CD14-positive monocyte (primary cell): ENCODE measurements around the gene SMURF1. TPM values are rescaled to one million over a fixed set of nuclear protein-coding genes. Genes with fewer than 3 reads are reported as not detected.

Source experiments
- DNase-seq, 3 donors: peaks; one replicate each; pipeline ENCODE4 v3.0.0-alpha.2; 2011 to 2022
- H2AFZ ChIP-seq: 2 replicates; pipeline ENCODE4 v1.6.0; 2012; ENCODE audit warnings: mild to moderate bottlenecking, low read depth, low read length, inconsistent platforms; ENCODE audit not compliant: insufficient read depth, poor library complexity, severe bottlenecking
- H3K27ac ChIP-seq, 2 donors: 1 replicate in 1 of 2; 2 replicates in 1 of 2; pipeline ENCODE4 v1.5.1; 2012 to 2013; ENCODE audit warnings: low read length in 2 of 2, control low read depth in 1 of 2, inconsistent platforms in 1 of 2, low read depth in 1 of 2, mild to moderate bottlenecking in 1 of 2
- H3K27me3 ChIP-seq, 2 donors: one replicate each; pipeline versions ENCODE4 v1.6.0 to v1.6.1; 2011 to 2013; ENCODE audit warnings: low read length in 2 of 2; ENCODE audit not compliant: control insufficient read depth in 2 of 2, insufficient read depth in 2 of 2
- H3K36me3 ChIP-seq, 2 donors: replicated peaks in 1 of 2; 1 replicate in 1 of 2; 2 replicates in 1 of 2; pipeline versions ENCODE4 v1.5.1 to v1.6.1; 2012 to 2013; ENCODE audit warnings: low read length in 2 of 2, control low read depth in 1 of 2, inconsistent platforms in 1 of 2, mild to moderate bottlenecking in 1 of 2; ENCODE audit not compliant: insufficient read depth in 2 of 2, control insufficient read depth in 1 of 2
- H3K4me1 ChIP-seq, 2 donors: 1 replicate in 1 of 2; 2 replicates in 1 of 2; pipeline versions ENCODE4 v1.5.1 to v1.6.1; 2012 to 2013; ENCODE audit warnings: low read length in 2 of 2, control low read depth in 1 of 2, inconsistent platforms in 1 of 2, mild to moderate bottlenecking in 1 of 2, moderate library complexity in 1 of 2; ENCODE audit not compliant: insufficient read depth in 2 of 2, control insufficient read depth in 1 of 2
- H3K4me2 ChIP-seq: replicated peaks from 2 replicates; pipeline ENCODE3; 2012; ENCODE audit warnings: low read length, moderate library complexity, mild to moderate bottlenecking; ENCODE audit not compliant: poor library complexity, severe bottlenecking; ENCODE audit errors: extremely low read depth
- H3K4me3 ChIP-seq, 3 experiments: fragments of 200-600 bp in 1 of 3; sonication (generic) in 1 of 3; replicated peaks in 1 of 3; 1 replicate in 2 of 3; 2 replicates in 1 of 3; pipeline ENCODE4 v1.5.1; 2011 to 2013; ENCODE audit warnings: low read length in 3 of 3, mild to moderate bottlenecking in 3 of 3, control low read depth in 2 of 3, low read depth in 2 of 3, inconsistent platforms in 1 of 3, moderate library complexity in 1 of 3
- H3K79me2 ChIP-seq: 2 replicates; pipeline ENCODE4 v1.6.0; 2012; ENCODE audit warnings: mild to moderate bottlenecking, control low read depth, inconsistent platforms, low read length, moderate library complexity; ENCODE audit not compliant: insufficient read depth
- H3K9ac ChIP-seq: 2 replicates; pipeline ENCODE4 v1.6.0; 2017; ENCODE audit warnings: low read length, mild to moderate bottlenecking; ENCODE audit not compliant: insufficient read depth, poor library complexity, severe bottlenecking
- H3K9me3 ChIP-seq, 2 donors: replicated peaks in 1 of 2; 1 replicate in 1 of 2; 2 replicates in 1 of 2; pipeline versions ENCODE4 v1.5.1 to v1.6.1; 2012 to 2013; ENCODE audit warnings: low read length in 2 of 2, control low read depth in 1 of 2; ENCODE audit not compliant: control insufficient read depth in 1 of 2, insufficient read depth in 1 of 2
- H4K20me1 ChIP-seq: 2 replicates; pipeline ENCODE4 v1.6.0; 2012; ENCODE audit warnings: mild to moderate bottlenecking, low read length, control low read depth, moderate library complexity; ENCODE audit not compliant: insufficient read depth
- H3K27ac Mint-ChIP-seq, 7 donors: one replicate each; pipeline ENCODE4 v1.8.0; 2020; ENCODE audit warnings: mild to moderate bottlenecking in 7 of 7, mixed read lengths in 7 of 7, moderate library complexity in 6 of 7, inconsistent platforms in 2 of 7
- H3K27me3 Mint-ChIP-seq, 3 donors: one replicate each; pipeline ENCODE4 v1.8.0; 2021 to 2022; ENCODE audit warnings: low read depth in 3 of 3, mild to moderate bottlenecking in 3 of 3, mixed read lengths in 3 of 3, moderate library complexity in 3 of 3, inconsistent platforms in 1 of 3
- H3K36me3 Mint-ChIP-seq, 2 donors: one replicate each; pipeline ENCODE4 v1.8.0; 2020; ENCODE audit warnings: mixed read lengths in 2 of 2, inconsistent platforms in 1 of 2, mild to moderate bottlenecking in 1 of 2
- H3K4me1 Mint-ChIP-seq: one replicate; pipeline ENCODE4 v1.8.0; 2020; ENCODE audit warnings: mild to moderate bottlenecking, mixed read lengths
- H3K4me3 Mint-ChIP-seq, 2 donors: one replicate each; pipeline ENCODE4 v1.8.0; 2020; ENCODE audit warnings: mild to moderate bottlenecking in 2 of 2, mixed read lengths in 2 of 2, moderate library complexity in 1 of 2
- H3K9me3 Mint-ChIP-seq, 7 donors: one replicate each; pipeline ENCODE4 v1.8.0; 2020 to 2022; ENCODE audit warnings: mixed read lengths in 7 of 7, mild to moderate bottlenecking in 6 of 7, moderate library complexity in 6 of 7, inconsistent platforms in 2 of 7
- CTCF ChIP-seq: fragments of 200-600 bp; IDR thresholded peaks from one replicate; pipeline ENCODE4 v1.8.0; 2022; ENCODE audit warnings: antibody characterized with exemption, mild to moderate bottlenecking
- WGBS: methylation state at CpG from one replicate; pipeline ENCODE4 v1.1.5; 2013; ENCODE audit warnings: missing lambda C conversion rate; ENCODE audit not compliant: insufficient coverage; 5-methylcytosine and 5-hydroxymethylcytosine counted together
- intact Hi-C, 2 donors: fragments of 100-400 bp; cut with micrococcal nuclease; formaldehyde crosslinking; loops; one replicate each; pipeline versions ENCODE4 v1.15.0 to v1.15.1; 2023
- polyA plus RNA-seq, 3 donors: library from polyadenylated mRNA; depleted of rRNA in 1 of 3; unstranded in 2 of 3; stranded (reverse) in 1 of 3; fragments of 300-500 nt in 2 of 3; fragments of >200 nt in 1 of 3; fragmentation: Illumina TruSeq in 2 of 3; gene quantifications; 1 replicate in 2 of 3; 2 replicates in 1 of 3; pipeline ENCODE4 v1.2.3, GENCODE V29; 2012 to 2021

The SMURF1 gene
- polyA plus RNA-seq, 3 donors, result 0.48 to 15.8 (median 1.6) TPM

DNA sequence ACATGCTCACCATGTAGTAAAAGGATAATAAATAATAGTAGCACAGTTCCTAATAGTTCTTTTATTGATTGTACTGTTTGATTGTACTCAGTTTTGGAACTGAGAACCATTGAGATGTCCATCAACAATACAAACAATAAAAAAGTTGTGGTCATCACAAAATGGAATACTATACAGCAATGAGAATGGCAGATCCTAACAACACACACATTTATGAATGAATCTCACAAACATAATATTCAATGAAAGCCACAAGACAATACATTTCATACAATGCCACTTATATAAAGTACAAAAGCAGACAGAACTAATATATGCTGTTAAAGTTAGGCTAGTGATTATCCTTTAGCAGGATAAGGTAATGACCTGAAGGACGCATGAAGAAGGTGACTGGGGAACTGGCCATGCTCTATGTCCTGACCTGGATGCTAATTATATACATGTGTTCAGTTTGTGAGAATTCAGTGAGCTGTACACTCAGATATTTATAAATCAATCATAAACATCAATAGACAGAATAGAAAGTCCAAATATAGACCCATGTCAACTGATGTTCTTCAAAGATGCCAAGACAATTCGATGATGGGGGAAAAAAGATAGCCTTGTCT lies 70.0 kb downstream of the SMURF1 start:
- H3K9me3 ChIP-seq, result no peaks in the 10 kb centered on the region
- intact Hi-C loops, result no loop called here
- peaks cover 95% of the 10 kb centered on the region for H4K20me1 ChIP-seq
- H3K4me2 ChIP-seq, result no peak overlapping the region
- no peaks in the 10 kb centered on the region for H3K27me3 ChIP-seq
- H3K27ac ChIP-seq, result no peak overlapping the region
- H3K27me3 Mint-ChIP-seq, result peaks cover 0 to 2% (median 0%) of the 10 kb centered on the region in 3 donors
- no peaks in the 10 kb centered on the region for H3K9me3 Mint-ChIP-seq
- no CpG with 5 or more reads among the region's 2 CpGs for WGBS
- peaks cover 0 to under 1% of the 10 kb centered on the region in 2 donors for H3K4me1 ChIP-seq
- peaks cover 3% of the 10 kb centered on the region for H3K4me1 Mint-ChIP-seq
- peaks cover 0 to 9% of the 10 kb centered on the region in 2 donors for H3K36me3 ChIP-seq
- no peak overlapping the region for H3K9ac ChIP-seq
- H3K4me3 Mint-ChIP-seq, result no peak overlapping the region
- H3K4me3 ChIP-seq, result no peak overlapping the region
- no peak for TF ChIP-seq CTCF
- no peak overlapping the region for H3K27ac Mint-ChIP-seq
- no peak overlapping the region for H2AFZ ChIP-seq
- peaks cover 8 to 12% of the 10 kb centered on the region in 2 donors for H3K36me3 Mint-ChIP-seq
- no peak for DNase-seq
- peaks cover 88% of the 10 kb centered on the region for H3K79me2 ChIP-seq

DNA sequence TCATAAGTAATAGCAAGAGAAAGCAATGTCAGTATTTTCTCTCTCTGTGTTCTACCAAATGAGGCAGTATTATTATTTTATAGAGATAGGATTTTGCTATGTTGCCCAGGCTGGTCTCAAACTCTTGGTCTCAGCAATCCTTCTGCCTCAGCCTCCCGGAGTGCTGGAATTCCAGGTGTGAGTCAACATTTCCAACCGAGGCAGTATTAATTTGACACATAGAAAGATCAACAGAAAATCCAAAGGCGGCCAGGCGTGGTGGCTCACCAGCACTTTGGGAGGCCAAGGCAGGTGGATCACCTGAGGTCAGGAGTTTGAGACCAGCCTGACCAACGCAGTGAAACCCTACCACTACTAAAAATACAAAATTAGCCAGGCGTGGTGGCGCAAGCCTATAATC lies 71.8 kb downstream of the SMURF1 start:
- Mint-ChIP-seq H3K9me3 (no peaks in the 10 kb centered on the region), H3K27me3 (no peaks in the 10 kb centered on the region), H3K36me3 (peaks cover 6 to 8% of the 10 kb centered on the region in 2 donors), H3K27ac (no peak overlapping the region), H3K4me1 (peaks cover 2% of the 10 kb centered on the region), H3K4me3 (no peak overlapping the region)
- H3K9me3 ChIP-seq, result no peaks in the 10 kb centered on the region
- H3K4me1 ChIP-seq, result no peaks in the 10 kb centered on the region
- intact Hi-C loops, result no loop called here
- peaks cover 97% of the 10 kb centered on the region for H4K20me1 ChIP-seq
- no peak overlapping the region for H2AFZ ChIP-seq
- H3K4me2 ChIP-seq, result no peak overlapping the region
- H3K27me3 ChIP-seq, result no peaks in the 10 kb centered on the region
- peaks cover 92% of the 10 kb centered on the region for H3K79me2 ChIP-seq
- no peak overlapping the region for H3K27ac ChIP-seq
- no peak overlapping the region for H3K9ac ChIP-seq
- no peak for DNase-seq
- no peak for TF ChIP-seq CTCF
- WGBS, result 100% methylated on average over 3 of the region's 7 CpGs
- H3K36me3 ChIP-seq, result peaks cover 0 to 9% of the 10 kb centered on the region in 2 donors
- no peak overlapping the region for H3K4me3 ChIP-seq
